SK-N-SH (cell line): ENCODE results near the gene IP6K1. TPM values are rescaled to one million over a fixed set of nuclear protein-coding genes. Genes with fewer than 3 reads are reported as not detected.
"Not testable (repeated sequence)": the region's sequence is repeated elsewhere in the genome, so short reads cannot be mapped to it uniquely, and the experiment has no call there.

Experiments
- CTCF ChIA-PET: fragments of 300-600, 350-600 bp; formaldehyde crosslinking; extraction: SDS; loops from one replicate; lab custom pipeline; 2021; lab: Yijun Ruan, JAX
- POLR2A ChIA-PET: fragments of 350-600 bp; sonication (Branson Sonifier 250); formaldehyde crosslinking; extraction: SDS; loops from one replicate; lab custom pipeline; 2020; ENCODE audit warnings: antibody characterized with exemption, inconsistent platforms; lab: Yijun Ruan, JAX
- DNase-seq: peaks from one replicate; pipeline ENCODE4 v3.0.0; 2012
- H2AFZ ChIP-seq: fragments of 200-600 bp; sonication (generic); 2 replicates; pipeline ENCODE4 v1.8.1; 2016; ENCODE audit warnings: antibody characterized with exemption, mild to moderate bottlenecking, low read depth
- H3F3A ChIP-seq: fragments of 200-600 bp; sonication (generic); replicated peaks from 2 replicates; pipeline ENCODE3; 2016; ENCODE audit warnings: antibody characterized with exemption, mild to moderate bottlenecking; ENCODE audit not compliant: insufficient read depth
- H3K27ac ChIP-seq, 2 experiments: fragments of 200-500 bp in 1 of 2; fragments of 200-600 bp in 1 of 2; sonication (Bioruptor generic) in 1 of 2; sonication (generic), shearing (Covaris generic) in 1 of 2; 2 replicates each; pipeline versions ENCODE4 v1.5.1 to v1.6.1; 2014 to 2016; ENCODE audit warnings: low read depth in 2 of 2, inconsistent platforms in 1 of 2, low read length in 1 of 2, mild to moderate bottlenecking in 1 of 2, mixed read lengths in 1 of 2
- H3K27me3 ChIP-seq: fragments of 200-600 bp; sonication (generic), shearing (Covaris generic); 2 replicates; pipeline ENCODE4 v1.6.1; 2016; ENCODE audit warnings: mixed run types; ENCODE audit not compliant: insufficient read depth
- H3K36me3 ChIP-seq, 2 experiments: fragments of 200-500 bp in 1 of 2; fragments of 200-600 bp in 1 of 2; sonication (Bioruptor generic) in 1 of 2; sonication (generic) in 1 of 2; replicated peaks in 1 of 2; 2 replicates each; pipeline versions ENCODE3 to v1.5.1; 2014 to 2016; ENCODE audit warnings: low read length in 1 of 2, mild to moderate bottlenecking in 1 of 2; ENCODE audit not compliant: insufficient read depth in 2 of 2, control insufficient read depth in 1 of 2
- H3K4me1 ChIP-seq, 2 experiments: fragments of 200-500 bp in 1 of 2; fragments of 200-600 bp in 1 of 2; sonication (Bioruptor generic) in 1 of 2; sonication (generic), shearing (Covaris generic) in 1 of 2; 2 replicates each; pipeline versions ENCODE4 v1.5.1 to v1.6.1; 2014 to 2016; ENCODE audit warnings: low read depth in 1 of 2, low read length in 1 of 2, mixed run types in 1 of 2; ENCODE audit not compliant: insufficient read depth in 2 of 2, control insufficient read depth in 1 of 2
- H3K4me2 ChIP-seq: fragments of 200-600 bp; sonication (generic), shearing (Covaris generic); 2 replicates; pipeline ENCODE4 v1.6.1; 2017; ENCODE audit warnings: mixed run types
- H3K4me3 ChIP-seq, 2 experiments: fragments of 200-500 bp in 1 of 2; fragments of 200-600 bp in 1 of 2; sonication (Bioruptor generic) in 1 of 2; sonication (generic), shearing (Covaris generic) in 1 of 2; 2 replicates each; pipeline versions ENCODE4 v1.5.1 to v1.8.1; 2014 to 2016; ENCODE audit warnings: low read depth in 2 of 2, inconsistent platforms in 1 of 2, low read length in 1 of 2, mild to moderate bottlenecking in 1 of 2, mixed read lengths in 1 of 2, moderate library complexity in 1 of 2
- H3K79me2 ChIP-seq: fragments of 200-600 bp; sonication (generic); 2 replicates; pipeline ENCODE4 v1.8.1; 2017; ENCODE audit warnings: mild to moderate bottlenecking; ENCODE audit not compliant: insufficient read depth
- H3K9ac ChIP-seq: fragments of 200-600 bp; sonication (generic); 2 replicates; pipeline ENCODE4 v1.6.1; 2017; ENCODE audit warnings: mixed run types
- H3K9me2 ChIP-seq: fragments of 200-600 bp; sonication (generic); 2 replicates; pipeline ENCODE4 v1.6.1; 2017; ENCODE audit warnings: mixed run types
- H3K9me3 ChIP-seq: fragments of 200-600 bp; sonication (generic); 2 replicates; pipeline ENCODE4 v1.6.1; 2017; ENCODE audit warnings: mixed run types, mild to moderate bottlenecking, moderate library complexity
- H4K20me1 ChIP-seq: fragments of 200-600 bp; sonication (generic); 2 replicates; pipeline ENCODE4 v1.6.1; 2017; ENCODE audit warnings: mild to moderate bottlenecking, mixed run types; ENCODE audit not compliant: insufficient read depth
- CHD2 ChIP-seq: fragments of 150-350 bp; IDR thresholded peaks from 2 replicates; pipeline ENCODE4 v1.6.1; 2018; ENCODE audit warnings: low read length; ENCODE audit not compliant: partially characterized antibody
- CTCF ChIP-seq: fragments of 200-600 bp; sonication (generic); IDR thresholded peaks from 2 replicates; pipeline ENCODE4 v1.6.1; 2017; ENCODE audit warnings: antibody characterized with exemption, mild to moderate bottlenecking, moderate library complexity
- ELF1 ChIP-seq: IDR thresholded peaks from 2 replicates; pipeline ENCODE4 v1.4.0; 2012
- EZH2phosphoT487 ChIP-seq: fragments of 200-600 bp; sonication (generic); IDR thresholded peaks from 2 replicates; pipeline ENCODE4 v1.6.1; 2017; ENCODE audit warnings: low read depth, mixed run types, mild to moderate bottlenecking, antibody characterized with exemption, moderate library complexity, borderline replicate concordance
- FOXJ3 ChIP-seq: sonication (generic); formaldehyde crosslinking; IDR thresholded peaks from 2 replicates; pipeline ENCODE4 v1.5.1; 2020; ENCODE audit warnings: mild to moderate bottlenecking, missing genetic modification reagents
- GABPA ChIP-seq: IDR thresholded peaks from 2 replicates; pipeline ENCODE4 v1.4.0; 2012; ENCODE audit warnings: low read depth, mild to moderate bottlenecking
- GATA2 ChIP-seq: sonication (generic); formaldehyde crosslinking; IDR thresholded peaks from 2 replicates; pipeline ENCODE4 v1.5.0; 2020; ENCODE audit warnings: mild to moderate bottlenecking, missing genetic modification reagents
- JUND ChIP-seq: IDR thresholded peaks from 2 replicates; pipeline ENCODE4 v1.4.0; 2012
- MAX ChIP-seq: IDR thresholded peaks from 2 replicates; pipeline ENCODE4 v1.4.0; 2012; ENCODE audit warnings: low read depth
- MXI1 ChIP-seq: IDR thresholded peaks from 2 replicates; pipeline ENCODE4 v1.6.1; 2012; ENCODE audit warnings: mild to moderate bottlenecking, low read depth, low read length, improper control_type of control experiment
- NFIC ChIP-seq: IDR thresholded peaks from 2 replicates; pipeline ENCODE4 v1.4.0; 2012; ENCODE audit warnings: borderline replicate concordance
- NRF1 ChIP-seq: IDR thresholded peaks from 2 replicates; pipeline ENCODE4 v1.6.1; 2012; ENCODE audit warnings: low read depth, mild to moderate bottlenecking, low read length
- PBX3 ChIP-seq: IDR thresholded peaks from 2 replicates; pipeline ENCODE4; 2012
- RAD21 ChIP-seq: IDR thresholded peaks from 2 replicates; pipeline ENCODE4 v1.6.1; 2012; ENCODE audit warnings: mild to moderate bottlenecking, low read length
- RCOR1 ChIP-seq: fragments of 150-350 bp; IDR thresholded peaks from 2 replicates; pipeline ENCODE4 v1.6.1; 2017; ENCODE audit warnings: antibody characterized with exemption, low read length
- RXRA ChIP-seq: IDR thresholded peaks from 2 replicates; pipeline ENCODE4 v1.4.0; 2012; ENCODE audit warnings: low read depth, mild to moderate bottlenecking, borderline replicate concordance
- SMC3 ChIP-seq: IDR thresholded peaks from 2 replicates; pipeline ENCODE4 v1.6.1; 2012; ENCODE audit warnings: low read depth, low read length, improper control_type of control experiment
- TAF1 ChIP-seq: IDR thresholded peaks from 2 replicates; pipeline ENCODE4 v1.6.1; 2012; ENCODE audit warnings: low read depth, mild to moderate bottlenecking, low read length, moderate library complexity, borderline replicate concordance
- TEAD4 ChIP-seq: IDR thresholded peaks from 2 replicates; pipeline ENCODE4 v1.4.0; 2012; ENCODE audit warnings: mild to moderate bottlenecking, borderline replicate concordance; ENCODE audit not compliant: insufficient read depth
- USF2 ChIP-seq: fragments of 150-350 bp; IDR thresholded peaks from 2 replicates; pipeline ENCODE4 v1.6.1; 2017; ENCODE audit warnings: antibody characterized with exemption, low read length, low read depth, borderline replicate concordance
- WGBS: methylation state at CpG from one replicate; pipeline ENCODE4 v1.1.6; 2017; ENCODE audit warnings: low lambda C conversion rate; 5-methylcytosine and 5-hydroxymethylcytosine counted together
- polyA plus RNA-seq, 3 experiments: library from polyadenylated mRNA; depleted of rRNA; stranded (reverse); fragments of >200 nt; gene quantifications; 2 replicates each; pipeline ENCODE4 v1.2.3, GENCODE V29; 2012

Gene IP6K1
- polyA plus RNA-seq, 1 of the 3 experiments (the other 2 are of a cell fraction): 23.3 TPM

- H3K27me3 ChIP-seq: no peaks in the 10 kb centered on the region
- H3K4me3 ChIP-seq: no peak overlapping the region
- H3K79me2 ChIP-seq: no peaks in the 10 kb centered on the region
- 96% methylated on average over 2 of the region's 6 CpGs for WGBS
- no peak overlapping the region for H3K27ac ChIP-seq
- no peaks in the 10 kb centered on the region for H3K4me1 ChIP-seq
- H4K20me1 ChIP-seq: no peaks in the 10 kb centered on the region
- H3F3A ChIP-seq: no peaks in the 10 kb centered on the region
- DNase-seq: no peak
- H3K36me3 ChIP-seq: peaks cover 0 to 14% of the 10 kb centered on the region in 2 experiments
- ChIA-PET POLR2A (interaction anchor here (1.0 kb wide), 1 partner anchor 21 kb away, joined by 3 read pairs; no protein-coding TSS in a partner anchor), CTCF (interaction anchor here (1.3 to 6.0 kb wide), 4 partner anchors 9 to 23 kb away, joined by 3 to 45 read pairs (median 10); partner anchors contain the start of gene INKA1)
- no peak overlapping the region for H3K4me2 ChIP-seq
- no peaks in the 10 kb centered on the region for H3K9me2 ChIP-seq
- no peak overlapping the region for H2AFZ ChIP-seq
- H3K9me3 ChIP-seq: no peaks in the 10 kb centered on the region
- no peak overlapping the region for H3K9ac ChIP-seq
- TF ChIP-seq JUND (no peak), TAF1 (no peak), SMC3 (no peak), RAD21 (no peak), NRF1 (no peak), PBX3 (no peak), MAX (no peak), EZH2phosphoT487 (no peak), USF2 (no peak), GABPA (no peak), CHD2 (no peak), ELF1 (no peak), CTCF (no peak), RCOR1 (no peak), NFIC (no peak), MXI1 (no peak), TEAD4 (no peak), FOXJ3 (CRISPR knock-in tag) (no peak), RXRA (no peak), GATA2 (CRISPR knock-in tag) (no peak)
These were observed 39.7 kb upstream of the IP6K1 start for GRCh38 chr3:49826016-49826415.

GRCh38 chr3:49823131-49823530, 36.8 kb upstream of the IP6K1 start:
- H3K9ac ChIP-seq, H2AFZ ChIP-seq, POLR2A ChIA-PET, H3K9me3 ChIP-seq, H3K27ac ChIP-seq, H4K20me1 ChIP-seq, H3K4me1 ChIP-seq, H3F3A ChIP-seq, H3K9me2 ChIP-seq, DNase-seq, H3K4me3 ChIP-seq, H3K27me3 ChIP-seq, H3K79me2 ChIP-seq, H3K36me3 ChIP-seq, H3K4me2 ChIP-seq: not testable (repeated sequence)
- CTCF ChIA-PET: interaction anchor here (2.2 kb wide), 1 partner anchor 16 kb away, joined by 4 read pairs; no protein-coding TSS in a partner anchor
- whole genome bisulfite sequencing: 100% methylated on average over 3 of the region's 3 CpGs
